IPS DF 19.7 (cell line): Measurements from ENCODE around the gene C17orf107.
A peak's percentile ranks its signal among the peaks of the same experiment; 100 is the strongest.
"Not testable (repeated sequence)": the region's sequence is repeated elsewhere in the genome, so short reads cannot be mapped to it uniquely, and the experiment has no call there.

ENCODE experiments used
- DNase-seq: peaks from one replicate; pipeline ENCODE4 v3.0.0-alpha.2; 2013; ENCODE audit warnings: low read depth, low spot score

Gene C17orf107

DNA sequence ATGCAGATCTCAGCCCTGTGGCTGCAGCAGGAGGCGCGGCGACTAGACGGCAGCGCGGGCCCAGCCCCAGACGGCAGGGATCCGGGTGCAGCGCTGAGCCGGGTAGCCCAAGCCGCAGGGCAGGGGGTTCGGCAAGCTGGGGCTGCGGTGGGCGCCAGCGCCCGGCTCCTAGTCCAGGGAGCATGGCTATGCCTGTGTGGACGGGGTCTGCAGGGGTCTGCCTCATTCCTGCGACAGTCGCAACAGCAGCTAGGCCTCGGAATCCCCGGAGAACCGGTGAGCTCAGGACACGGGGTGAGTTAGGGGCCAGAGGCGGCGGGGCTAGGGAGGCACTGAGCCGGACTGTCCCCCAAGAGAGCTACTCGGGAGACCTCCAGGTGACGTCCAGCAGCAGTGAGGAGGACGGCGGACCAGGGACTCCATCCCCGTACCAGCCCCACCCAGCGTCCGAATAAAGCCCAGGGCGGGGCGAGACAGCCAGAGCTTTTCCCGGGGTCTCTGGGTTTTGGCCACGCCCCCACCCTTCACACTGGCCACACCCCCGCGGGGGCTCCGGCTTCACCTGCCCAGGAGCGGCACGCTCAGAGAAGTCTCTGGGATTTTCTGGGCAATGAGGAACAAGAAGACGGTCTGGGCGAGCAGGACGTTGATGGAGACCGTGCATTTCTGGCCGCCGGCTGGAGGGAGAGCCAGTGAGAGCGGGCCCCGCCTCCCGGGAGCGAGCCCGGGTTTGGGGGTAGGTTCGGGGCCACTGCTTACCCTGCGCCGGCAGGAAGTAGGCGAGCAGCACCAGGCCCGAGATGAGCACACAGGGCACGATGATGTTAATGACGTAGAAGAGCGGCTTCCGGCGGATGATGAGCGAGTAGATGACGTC, 1.1 kb downstream of the C17orf107 start:
- no peak for DNase-seq

DNA sequence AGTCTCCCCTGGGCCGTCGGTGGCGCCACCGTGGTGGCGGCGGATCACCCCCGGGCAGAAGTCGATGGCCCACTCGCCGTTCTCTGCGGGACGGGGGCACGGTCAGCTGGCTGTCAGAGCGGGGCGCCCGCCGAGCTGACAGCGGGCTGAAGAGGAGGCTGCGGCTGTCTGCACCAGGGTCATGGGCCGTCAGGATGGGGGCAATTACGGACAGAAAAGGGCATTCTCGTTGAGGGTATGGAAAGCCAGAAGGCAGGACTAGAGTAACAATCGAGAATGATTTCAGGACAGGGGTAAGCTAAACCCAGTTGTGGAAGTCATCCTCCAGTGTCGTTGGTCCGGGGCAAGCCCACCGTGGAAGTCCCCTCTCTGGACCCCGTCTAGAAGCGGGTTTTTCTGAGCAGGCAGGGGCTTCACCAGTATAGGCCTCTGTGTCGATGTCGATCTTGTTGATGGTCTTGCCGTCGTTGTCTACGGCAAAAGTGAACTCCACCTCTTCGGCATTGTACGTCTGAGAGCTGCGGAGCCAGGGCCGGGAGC, 1.8 kb downstream of the C17orf107 start:
- no peak for DNase-seq

DNA sequence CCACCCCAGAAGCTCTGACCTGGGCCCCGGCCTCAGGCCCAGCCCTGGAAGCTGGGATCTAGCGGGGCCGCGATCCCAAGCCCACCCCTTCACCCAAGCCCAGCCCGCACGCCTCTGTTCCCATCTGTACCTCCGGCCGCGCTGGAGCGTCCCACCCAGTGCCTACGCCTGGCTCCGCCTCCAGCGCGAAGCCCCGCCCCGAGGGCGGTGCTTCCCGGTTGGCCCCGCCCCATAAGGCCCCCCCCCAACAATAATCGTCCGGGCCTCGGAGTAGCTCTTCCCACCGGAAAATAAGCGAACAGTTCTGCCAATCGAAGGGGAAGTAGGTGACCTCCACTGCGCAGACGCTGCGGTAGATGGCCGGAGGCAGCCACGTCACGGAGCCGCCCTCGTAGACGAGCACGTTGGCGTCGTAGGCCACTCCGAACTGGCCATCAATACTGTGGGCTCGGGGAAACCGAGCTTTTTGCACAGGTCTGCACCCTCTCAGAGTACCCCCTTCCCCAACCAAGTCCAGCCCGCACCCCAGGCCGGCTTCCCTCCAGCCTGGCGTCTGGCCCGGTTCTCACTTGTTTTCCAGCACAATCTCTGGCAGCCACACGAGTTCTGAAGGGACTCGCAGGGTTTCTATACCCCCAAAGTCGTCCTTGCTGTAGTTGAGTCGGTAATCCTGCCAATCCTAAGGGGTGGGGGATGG, 2.5 kb downstream of the C17orf107 start:
- DNase-seq: no peak

DNA sequence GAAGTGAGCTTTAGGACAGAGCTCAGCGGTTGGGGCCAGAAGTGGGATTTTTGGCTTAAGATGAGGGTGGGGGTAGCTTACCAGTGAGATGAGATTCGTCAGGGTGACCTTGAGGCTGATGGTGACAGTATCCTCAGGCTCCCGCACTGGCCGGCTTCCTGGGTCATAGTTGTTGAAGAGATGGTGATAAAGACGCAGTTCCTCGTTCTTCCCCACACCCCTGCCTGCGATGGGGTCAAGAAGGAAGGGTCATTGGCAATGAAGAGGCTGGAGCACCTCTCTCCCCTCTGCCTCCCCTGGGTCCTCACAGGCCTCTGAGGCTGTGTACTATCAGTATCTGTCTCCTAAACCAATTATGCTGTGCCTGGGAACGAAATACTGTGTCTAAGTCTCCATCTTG, 3.2 kb downstream of the C17orf107 start:
- DNase-seq: no peak

DNA sequence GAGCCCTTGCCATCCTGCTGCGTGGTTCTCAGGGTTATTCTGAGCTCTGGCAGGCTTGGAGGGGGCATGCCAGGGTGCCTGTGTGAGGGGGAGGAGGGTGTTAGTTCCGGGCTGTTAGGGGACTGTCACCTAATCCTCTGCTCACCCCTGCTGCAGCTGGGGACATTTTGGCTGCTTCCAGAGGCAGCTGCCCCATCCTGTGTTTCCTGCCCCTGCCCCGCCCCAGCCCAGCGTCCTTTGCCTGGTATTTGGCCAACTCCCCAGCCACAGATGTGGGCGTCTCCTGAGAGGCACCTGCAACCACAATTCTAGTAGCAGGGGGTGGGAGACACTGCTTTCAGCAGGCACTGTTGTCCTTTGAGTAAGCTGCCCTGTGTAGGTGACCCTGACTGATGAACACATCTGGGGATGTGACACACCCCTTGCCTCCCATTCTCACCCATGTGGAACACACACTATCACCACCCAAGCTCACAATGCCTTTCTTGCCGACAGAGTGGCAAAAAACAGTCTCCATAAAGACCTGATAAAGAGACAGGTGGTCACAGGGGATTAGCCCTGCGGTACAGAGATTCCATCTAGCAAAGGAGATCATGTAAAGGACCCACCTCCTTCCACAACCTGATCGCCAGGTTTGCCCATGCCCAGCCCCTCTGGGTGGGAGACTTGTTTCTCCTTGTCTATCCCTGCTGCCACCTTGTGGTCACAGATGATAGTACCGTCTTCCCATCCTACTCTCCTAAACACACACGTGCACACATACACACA, 3.9 kb downstream of the C17orf107 start, which contains the start of gene CHRNE:
Gene CHRNE (minus strand): TSS at position 48 of the 768 bp plus-strand sequence. CDS start 35 bp downstream, at position 13.
- DNase-seq: peak; percentile 74

DNA sequence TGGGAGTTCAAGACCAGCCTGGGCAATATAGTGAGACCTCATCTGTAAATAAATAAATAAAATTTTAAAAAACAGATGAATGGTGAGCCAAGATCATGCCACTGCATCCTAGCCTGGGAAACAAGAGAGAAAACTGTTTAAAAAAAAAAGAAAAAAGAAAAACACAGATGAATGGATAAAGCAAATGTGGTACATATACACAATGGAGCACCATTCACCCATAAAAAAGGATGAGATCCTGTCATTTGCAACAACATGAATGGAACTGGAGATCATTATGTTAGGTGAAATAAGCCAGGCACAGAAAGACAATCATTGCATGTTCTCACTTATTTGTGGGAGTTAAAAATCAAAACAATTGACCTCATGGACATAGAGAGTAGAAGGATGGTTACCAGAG, 7.3 kb downstream of the C17orf107 start:
- DNase-seq: not testable (repeated sequence)

DNA sequence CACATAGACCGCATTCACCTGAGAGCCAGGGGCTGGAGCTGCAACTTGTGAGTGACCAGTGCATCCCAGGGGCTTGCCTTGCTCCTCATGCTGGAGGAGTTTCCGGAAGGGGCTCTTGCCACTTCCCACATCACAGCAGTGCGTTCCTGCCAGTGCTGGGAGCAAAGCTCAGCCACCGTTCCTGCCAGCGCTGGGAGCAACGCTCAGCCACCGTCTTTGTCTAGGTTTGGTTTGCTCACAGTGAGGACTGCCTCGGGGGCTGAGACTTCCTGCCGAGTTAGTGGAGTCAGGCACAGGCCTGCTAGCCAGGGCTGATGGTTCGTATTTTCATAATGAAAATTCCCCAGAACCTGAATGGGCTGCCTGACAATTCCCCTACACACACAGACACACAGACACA, 9.0 kb downstream of the C17orf107 start:
- DNase-seq: no peak

DNA sequence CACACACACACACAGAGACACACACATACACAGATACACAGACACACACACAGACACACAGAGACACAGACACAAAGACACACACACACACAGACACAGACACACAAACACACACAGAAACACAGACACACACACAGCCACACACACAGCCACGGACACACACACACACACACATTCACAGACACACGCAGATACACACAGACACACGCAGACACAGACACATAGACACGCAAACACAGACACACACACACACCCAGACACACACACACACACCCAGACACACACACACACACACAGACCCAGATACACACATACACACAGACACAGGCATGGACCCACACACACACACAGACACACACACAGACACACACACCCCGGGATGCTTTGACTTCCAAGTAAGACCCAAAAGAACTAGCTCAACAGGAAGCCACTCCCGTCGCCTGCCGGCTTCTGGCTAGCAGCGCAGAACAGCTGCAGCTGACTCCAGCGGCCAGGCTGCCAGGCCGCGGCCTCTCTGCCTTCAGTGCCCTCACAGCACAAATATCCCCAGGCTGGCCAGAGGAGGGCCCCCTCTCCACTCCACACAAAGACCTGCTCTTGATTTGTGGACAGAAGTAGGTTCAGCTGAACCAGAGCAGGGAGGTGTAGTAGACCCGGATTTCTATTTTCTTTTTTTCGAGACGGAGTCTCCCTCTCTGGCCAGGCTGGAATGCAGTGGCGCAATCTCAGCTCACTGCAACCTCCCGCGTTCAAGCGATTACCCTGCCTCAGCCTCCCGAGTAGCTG, 9.6 kb downstream of the C17orf107 start:
- DNase-seq: no peak

DNA sequence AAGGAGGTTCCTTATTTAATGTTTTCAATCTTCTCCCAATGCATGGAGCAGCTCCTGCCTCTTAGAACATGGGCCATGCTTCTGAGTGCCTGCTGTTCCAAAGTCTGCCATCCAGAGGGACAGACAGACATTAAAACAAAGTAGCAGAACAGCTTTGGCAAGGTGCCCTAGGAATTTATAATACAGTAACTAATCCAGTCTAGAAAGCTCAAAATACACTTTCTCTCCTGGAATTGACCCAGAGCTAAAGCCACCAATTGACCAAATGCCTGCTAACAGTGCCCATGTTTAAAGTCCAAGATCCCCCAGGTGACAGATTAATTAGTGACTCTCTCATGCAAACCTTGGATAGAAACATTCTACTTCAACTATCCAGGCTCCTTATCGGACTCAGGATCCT, 14.7 kb downstream of the C17orf107 start:
- no peak for DNase-seq

DNA sequence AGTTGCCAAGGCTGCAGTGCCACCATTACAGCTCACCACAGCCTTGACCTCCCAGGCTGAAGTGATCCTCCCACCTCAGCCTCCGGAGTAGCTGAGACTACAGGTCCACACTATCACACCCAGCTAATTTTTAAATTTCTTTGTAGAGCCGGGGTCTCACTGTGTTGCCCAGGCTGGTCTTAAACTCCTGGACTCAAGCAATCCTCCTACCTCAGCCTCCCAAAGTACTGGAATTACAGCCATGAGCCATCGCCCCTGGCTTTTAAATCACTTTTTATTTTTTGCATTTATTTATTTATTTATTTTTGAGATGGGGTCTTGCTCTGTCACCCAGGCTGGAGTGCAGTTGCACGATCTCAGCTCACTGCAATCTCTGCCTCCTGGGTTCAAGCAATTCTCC, 15.2 kb downstream of the C17orf107 start:
- not testable (repeated sequence) for DNase-seq

DNA sequence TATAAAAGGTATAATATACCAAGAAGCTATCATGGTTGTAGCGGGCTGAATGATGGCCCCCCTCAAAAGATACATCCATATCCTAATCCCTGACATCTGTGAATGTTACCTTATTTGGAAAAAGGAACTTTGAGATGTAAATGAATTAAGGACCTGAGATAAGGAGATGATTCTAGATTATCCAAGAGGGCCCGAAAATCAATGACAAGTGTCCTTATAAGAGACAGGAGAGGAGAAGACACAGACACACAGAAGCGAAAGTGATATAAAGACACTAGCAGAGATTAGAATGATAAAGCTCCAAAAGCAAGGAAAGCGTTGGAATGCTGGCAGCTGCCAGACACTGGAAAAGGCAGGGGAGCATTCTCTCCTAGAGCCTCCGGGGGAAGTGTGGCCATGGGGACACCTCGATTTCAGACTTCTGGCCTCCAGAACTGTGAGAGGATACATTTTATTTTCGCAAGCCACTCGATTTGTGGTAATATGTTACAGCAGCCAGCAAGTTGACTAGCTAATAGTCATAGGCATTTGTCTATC, 20.2 kb downstream of the C17orf107 start:
- no peak for DNase-seq

DNA sequence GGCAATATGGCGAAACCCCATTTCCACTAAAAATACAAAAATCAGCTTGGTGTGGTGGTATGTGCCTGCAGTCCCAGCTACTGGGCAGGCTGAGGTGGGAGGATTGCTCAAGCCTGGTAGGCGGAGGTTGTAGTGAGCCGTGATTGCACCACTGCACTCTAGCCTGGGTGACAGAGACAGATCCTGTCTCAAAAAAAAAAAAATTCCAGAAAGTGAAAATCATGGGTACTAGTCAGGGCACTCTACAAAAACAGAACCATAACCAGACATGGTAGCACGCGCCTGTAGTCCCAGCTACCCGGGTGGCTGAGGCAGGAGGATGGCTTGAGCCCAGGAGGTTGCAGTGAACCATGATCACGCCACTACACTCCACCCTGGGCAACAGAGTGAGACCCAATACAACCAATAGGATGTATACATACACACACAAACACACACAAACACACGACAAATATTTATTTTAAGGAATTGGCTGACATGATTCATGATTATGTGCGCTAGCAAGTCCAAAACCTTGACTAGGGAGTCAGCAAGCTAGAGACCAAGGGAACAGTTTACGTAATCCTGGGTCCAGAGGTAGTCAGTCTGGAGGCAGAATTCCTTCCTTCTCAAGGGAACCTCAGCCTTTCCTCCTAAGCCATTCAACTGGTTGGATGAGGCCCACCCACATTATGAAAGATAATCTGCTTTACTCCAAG, 21.2 kb downstream of the C17orf107 start:
- DNase-seq: no peak

DNA sequence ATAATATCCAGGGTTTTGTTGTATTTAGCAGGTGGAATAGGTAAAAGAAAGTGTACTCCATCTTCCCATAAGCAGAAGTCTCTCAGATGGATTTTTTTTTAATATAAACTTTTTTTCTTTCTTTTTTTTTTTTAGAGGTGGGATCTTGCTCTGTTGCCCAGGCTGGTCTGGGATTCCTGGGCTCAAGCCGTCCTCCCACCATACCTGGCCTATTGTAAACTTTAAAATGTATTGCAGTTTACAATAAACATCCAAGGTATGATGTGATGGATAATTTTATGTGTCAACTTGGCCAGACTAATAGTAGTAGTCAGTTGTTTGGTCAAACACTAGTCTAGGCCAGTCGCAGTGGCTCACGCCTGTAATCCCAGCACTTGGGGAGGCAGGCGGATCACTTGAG, 22.0 kb downstream of the C17orf107 start:
- no peak for DNase-seq

DNA sequence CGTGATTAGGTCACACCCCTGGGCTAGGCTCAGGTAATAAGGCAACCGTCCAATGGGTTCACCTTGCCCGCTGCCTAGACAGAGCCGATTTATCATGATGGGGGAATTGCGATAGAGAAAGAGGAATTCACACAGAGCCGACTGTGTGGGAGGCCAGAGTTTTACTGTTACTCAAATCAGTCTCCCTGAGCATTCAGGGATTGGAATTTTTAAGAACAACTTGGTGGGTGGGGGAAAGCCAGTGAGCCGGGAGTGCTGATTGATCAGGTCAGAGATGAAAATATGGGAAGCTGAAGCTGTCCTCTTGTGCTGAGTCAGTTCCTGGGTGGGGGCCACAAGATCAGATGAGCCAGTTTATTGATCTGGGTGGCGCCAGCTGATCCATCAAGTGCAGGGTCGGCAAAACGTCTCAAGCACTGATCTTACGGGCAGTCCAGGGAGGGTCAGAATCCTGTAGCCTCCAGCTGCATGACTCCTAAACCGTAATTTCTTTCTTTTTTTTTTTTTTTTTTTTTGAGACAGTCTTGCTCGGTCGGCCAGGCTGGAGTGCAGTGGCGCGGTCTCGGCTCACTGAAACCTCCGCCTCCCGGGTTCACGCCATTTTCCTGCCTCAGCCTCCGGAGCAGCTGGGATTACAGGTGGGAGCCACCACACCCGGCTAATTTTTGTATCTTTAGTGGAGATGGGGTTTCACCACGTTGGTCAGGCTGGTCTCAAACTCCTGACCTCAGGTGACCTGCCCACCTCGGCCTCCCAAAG, 27.4 kb downstream of the C17orf107 start:
- DNase-seq: not testable (repeated sequence)

DNA sequence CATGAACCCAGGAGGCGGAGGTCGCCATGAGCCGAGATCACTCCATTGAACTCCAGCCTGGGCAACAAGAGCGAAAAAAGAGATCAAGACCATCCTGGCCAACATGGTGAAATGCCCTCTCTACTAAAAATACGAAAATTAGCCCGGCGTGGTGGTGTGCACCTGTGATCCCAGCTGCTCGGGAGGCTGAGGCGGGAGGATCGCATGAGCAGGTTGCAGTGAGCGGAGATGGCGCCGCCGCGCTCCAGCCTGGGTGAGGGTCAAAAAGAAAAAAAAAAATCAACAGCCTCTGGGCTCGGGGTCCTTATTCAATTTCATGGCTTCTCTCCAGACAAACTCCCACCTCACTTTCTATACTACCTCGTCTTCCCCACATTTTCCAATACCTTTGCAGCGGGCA, 29.5 kb downstream of the C17orf107 start:
- DNase-seq: no peak

DNA sequence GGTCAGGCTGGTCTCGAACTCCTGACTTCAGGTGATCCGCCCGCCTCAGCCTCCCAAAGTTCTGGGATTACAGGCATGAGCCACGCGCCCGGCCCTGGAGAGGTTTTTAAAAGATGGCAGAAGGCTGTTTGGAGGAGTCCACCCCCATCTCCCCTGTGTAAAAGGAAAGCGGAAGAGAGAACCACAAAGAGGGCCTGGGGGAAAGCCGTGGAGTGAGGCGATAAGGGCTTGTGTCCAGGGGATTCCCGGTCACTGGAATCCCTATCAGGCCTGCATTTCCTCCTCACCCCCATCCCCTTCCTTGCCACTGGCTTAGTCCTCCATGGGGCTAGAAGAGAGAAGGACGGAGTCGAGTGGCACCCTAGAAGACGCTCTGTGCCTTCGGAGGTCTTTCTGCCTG, 32.6 kb downstream of the C17orf107 start, which contains the start of gene GP1BA:
Gene GP1BA (plus strand): TSS at position 315 of the 400 bp plus-strand sequence. CDS start 328 bp downstream, outside the sequence.
- no peak for DNase-seq

DNA sequence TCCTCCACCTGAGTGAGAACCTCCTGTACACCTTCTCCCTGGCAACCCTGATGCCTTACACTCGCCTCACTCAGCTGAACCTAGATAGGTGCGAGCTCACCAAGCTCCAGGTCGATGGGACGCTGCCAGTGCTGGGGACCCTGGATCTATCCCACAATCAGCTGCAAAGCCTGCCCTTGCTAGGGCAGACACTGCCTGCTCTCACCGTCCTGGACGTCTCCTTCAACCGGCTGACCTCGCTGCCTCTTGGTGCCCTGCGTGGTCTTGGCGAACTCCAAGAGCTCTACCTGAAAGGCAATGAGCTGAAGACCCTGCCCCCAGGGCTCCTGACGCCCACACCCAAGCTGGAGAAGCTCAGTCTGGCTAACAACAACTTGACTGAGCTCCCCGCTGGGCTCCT, 33.4 kb downstream of the C17orf107 start:
- DNase-seq: no peak

DNA sequence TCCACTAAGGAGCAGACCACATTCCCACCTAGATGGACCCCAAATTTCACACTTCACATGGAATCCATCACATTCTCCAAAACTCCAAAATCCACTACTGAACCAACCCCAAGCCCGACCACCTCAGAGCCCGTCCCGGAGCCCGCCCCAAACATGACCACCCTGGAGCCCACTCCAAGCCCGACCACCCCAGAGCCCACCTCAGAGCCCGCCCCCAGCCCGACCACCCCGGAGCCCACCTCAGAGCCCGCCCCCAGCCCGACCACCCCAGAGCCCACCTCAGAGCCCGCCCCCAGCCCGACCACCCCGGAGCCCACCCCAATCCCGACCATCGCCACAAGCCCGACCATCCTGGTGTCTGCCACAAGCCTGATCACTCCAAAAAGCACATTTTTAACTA, 34.3 kb downstream of the C17orf107 start:
- no peak for DNase-seq
